Thyroid gland (tissue), 4 donors: ENCODE results near the gene RILP. TPM values are rescaled to one million over a fixed set of nuclear protein-coding genes. Genes with fewer than 3 reads are reported as not detected.

Experiments used
- DNase-seq, 2 donors: peaks; one replicate each; pipeline ENCODE4 v3.0.0-alpha.2; 2019
- H3K27ac ChIP-seq, 3 donors: fragments of 200-600 bp; sonication (generic); 1 replicate in 2 of 3; 2 replicates in 1 of 3; pipeline ENCODE4 v1.5.1; 2016 to 2019; ENCODE audit warnings: mild to moderate bottlenecking in 1 of 3, moderate library complexity in 1 of 3
- H3K27me3 ChIP-seq: fragments of 200-600 bp; sonication (generic); one replicate; pipeline ENCODE4 v1.5.1; 2019
- H3K36me3 ChIP-seq, 2 donors: fragments of 200-600 bp; sonication (generic); one replicate each; pipeline ENCODE4 v1.5.1; 2016 to 2019
- H3K4me1 ChIP-seq, 2 donors: fragments of 200-600 bp; sonication (generic); one replicate each; pipeline ENCODE4 v1.5.1; 2017 to 2019
- H3K4me3 ChIP-seq, 3 donors: fragments of 200-600 bp; sonication (generic); replicated peaks in 1 of 3; 1 replicate in 2 of 3; 2 replicates in 1 of 3; pipeline ENCODE4 v1.5.1; 2016; ENCODE audit warnings: mild to moderate bottlenecking in 1 of 3
- H3K9me3 ChIP-seq: fragments of 200-600 bp; sonication (generic); one replicate; pipeline ENCODE4 v1.5.1; 2017
- CTCF ChIP-seq, 6 experiments: fragments of 200-600 bp in 3 of 6; fragments of 450-650 bp in 3 of 6; sonication (generic) in 3 of 6; IDR thresholded peaks; one replicate each; pipeline ENCODE4 v1.5.1; 2016 to 2019; ENCODE audit warnings: antibody characterized with exemption in 6 of 6, mild to moderate bottlenecking in 2 of 6, inconsistent platforms in 1 of 6, moderate library complexity in 1 of 6
- POLR2A ChIP-seq, 2 donors: fragments of 450-650 bp; IDR thresholded peaks; one replicate each; pipeline ENCODE4 v1.6.1; 2017; ENCODE audit warnings: antibody characterized with exemption in 2 of 2, mild to moderate bottlenecking in 2 of 2, moderate library complexity in 1 of 2
- WGBS, 2 donors: methylation state at CpG; one replicate each; pipeline ENCODE4 v1.1.5; 2017; 5-methylcytosine and 5-hydroxymethylcytosine counted together
- intact Hi-C: fragments of 100-400 bp; cut with DNase I; formaldehyde crosslinking; loops from one replicate; pipeline ENCODE4 v1.15.1; 2023
- total RNA-seq, 4 donors: library from RNA; depleted of rRNA; stranded (reverse); fragments of >200 nt; gene quantifications; one replicate each; pipeline ENCODE4 v1.2.3, GENCODE V29; 2016

RILP gene
- total RNA-seq, 4 donors from 2014 or later = 67.5 to 140 (median 124) TPM

GRCh38 chr17:1646199-1646875, 3.3 kb downstream of the RILP start:
- no peak for DNase-seq
- no peaks in the 10 kb centered on the region for H3K9me3 ChIP-seq
- no peaks in the 10 kb centered on the region for H3K27me3 ChIP-seq
- TF ChIP-seq POLR2A (IDR thresholded peaks at IDR 0.05) (no peak), CTCF (IDR thresholded peaks at IDR 0.05) (no peak)
- WGBS, 2 donors = 87% methylated on average over 13 of the region's 13 CpGs
- intact Hi-C loops = loop anchor here (5.0 kb wide), 1 partner anchor 74 kb away; no protein-coding TSS in a partner anchor
- H3K4me1 ChIP-seq = peaks cover 38 to 62% of the 10 kb centered on the region in 2 donors
- no peak overlapping the region for H3K4me3 ChIP-seq
- peaks cover 9% of the 10 kb centered on the region in 2 donors for H3K36me3 ChIP-seq
- peak overlapping the region in 2 of 3 donors; percentile 81 to 88 for H3K27ac ChIP-seq

- peak; percentile 32 to 44 for DNase-seq
- peaks cover 40 to 60% of the 10 kb centered on the region in 2 donors for H3K4me1 ChIP-seq
- intact Hi-C loops = loop anchor here (5.0 kb wide), 1 partner anchor 73 kb away; no protein-coding TSS in a partner anchor
These were observed 4.2 kb downstream of the RILP start, which contains the start of gene SCARF1 for GRCh38 chr17:1645207-1646171. SCARF1 (minus strand) TSS chr17:1645732; CDS start chr17:1645697, 35 bp downstream.

GRCh38 chr17:1644493-1645206, 5.0 kb downstream of the RILP start:
- Histone ChIP-seq H3K4me1 (peaks cover 43 to 62% of the 10 kb centered on the region in 2 donors), H3K27ac (peak overlapping the region; percentile 71 to 88 (median 81)), H3K9me3 (no peaks in the 10 kb centered on the region), H3K27me3 (no peaks in the 10 kb centered on the region), H3K36me3 (no peaks in the 10 kb centered on the region), H3K4me3 (peak overlapping the region in 1 of 3 donors; percentile 47)
- no peak for TF ChIP-seq POLR2A (IDR thresholded peaks at IDR 0.05)
- TF ChIP-seq CTCF (IDR thresholded peaks at IDR 0.05) = no peak
- no peak for DNase-seq
- intact Hi-C loops = loop anchor here (5.0 kb wide), 1 partner anchor 72 kb away; no protein-coding TSS in a partner anchor
- 56 to 67% methylated on average over 10 to 14 of the region's 15 CpGs for WGBS, 2 donors

More at GRCh38 chr17:1645207-1646171, 4.2 kb downstream of the RILP start, which contains the start of gene SCARF1:
- Histone ChIP-seq H3K27me3 (no peaks in the 10 kb centered on the region), H3K27ac (peak within 1 kb of the TSS; percentile 71 to 88 (median 81)), H3K36me3 (peaks cover under 1% of the 10 kb centered on the region in 2 donors), H3K4me3 (peak within 1 kb of the TSS in 1 of 3 donors; percentile 20), H3K9me3 (no peaks in the 10 kb centered on the region)
- 64% methylated on average over 23 to 24 of the region's 25 CpGs for WGBS, 2 donors
- peak in 1 of 2 donors; percentile 36 for TF ChIP-seq POLR2A (IDR thresholded peaks at IDR 0.05)
- TF ChIP-seq CTCF (IDR thresholded peaks at IDR 0.05) = no peak

DNA sequence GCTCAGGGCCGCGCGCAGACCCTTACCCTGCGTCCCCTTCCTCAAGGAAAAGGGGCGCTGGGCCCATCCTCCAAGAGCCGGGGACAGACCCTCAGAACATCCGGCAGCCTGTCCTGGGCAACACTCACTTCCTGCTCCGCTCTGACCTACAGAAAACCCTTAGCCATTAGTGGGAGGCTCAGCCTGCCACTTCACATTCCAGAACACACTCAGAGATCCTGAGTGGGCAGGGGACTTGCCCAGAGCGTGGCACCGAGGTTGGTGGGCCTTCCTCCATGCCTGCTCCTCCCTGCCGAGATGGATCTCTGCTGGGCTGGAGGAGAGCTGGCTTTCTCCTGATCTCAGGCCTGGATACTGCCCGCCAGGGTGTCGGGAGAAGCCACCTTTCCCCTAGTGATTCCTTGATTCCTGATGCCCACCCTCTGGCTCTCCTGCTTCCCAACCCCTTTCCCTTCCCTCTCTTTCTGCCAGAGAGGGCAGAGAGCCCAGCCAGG, 5.6 kb downstream of the RILP start:
- peaks cover 46 to 68% of the 10 kb centered on the region in 2 donors for H3K4me1 ChIP-seq
- no peaks in the 10 kb centered on the region for H3K27me3 ChIP-seq
- WGBS, 2 donors = 17 to 30% methylated on average over 6 of the region's 13 CpGs
- DNase-seq = peak; percentile 84 to 88
- peak overlapping the region in 2 of 3 donors; percentile 23 to 47 for H3K4me3 ChIP-seq
- no peaks in the 10 kb centered on the region for H3K36me3 ChIP-seq
- no peaks in the 10 kb centered on the region for H3K9me3 ChIP-seq
- no peak for TF ChIP-seq CTCF (IDR thresholded peaks at IDR 0.05)
- peak in 1 of 2 donors; percentile 53 for TF ChIP-seq POLR2A (IDR thresholded peaks at IDR 0.05)
- H3K27ac ChIP-seq = peak overlapping the region; percentile 71 to 88 (median 81)
- intact Hi-C loops = no loop called here
